MCF 10A (cell line): ENCODE results near the gene SCRG1. TPM values are rescaled to one million over a fixed set of nuclear protein-coding genes. Genes with fewer than 3 reads are reported as not detected.

Source experiments
- BruUV-seq: library from RNA; stranded (reverse); fragments of 400-500 nt; replicated peaks from 2 replicates; lab custom pipeline; 2021; lab: Mats Ljungman, UMichigan
- CTCF ChIA-PET: fragments of 300-600 bp; sonication (Branson Sonifier 250); formaldehyde crosslinking; extraction: SDS; loops from one replicate; lab custom pipeline; 2021; ENCODE audit warnings: antibody characterized with exemption, inconsistent platforms; lab: Yijun Ruan, JAX
- POLR2A ChIA-PET: fragments of 300-600, 350-650 bp; sonication (Branson Sonifier 250); formaldehyde crosslinking; extraction: SDS; loops from one replicate; lab custom pipeline; 2020; ENCODE audit warnings: antibody characterized with exemption, inconsistent platforms; lab: Yijun Ruan, JAX
- DNase-seq: peaks from one replicate; pipeline ENCODE4 v3.0.0-alpha.2; 2018; ENCODE audit not compliant: unreplicated experiment
- H3K27ac Mint-ChIP-seq: one replicate; pipeline ENCODE4 v1.8.0; 2022; ENCODE audit warnings: mild to moderate bottlenecking, low read depth, mixed read lengths; ENCODE audit not compliant: unreplicated experiment
- H3K27me3 Mint-ChIP-seq: one replicate; pipeline ENCODE4 v1.8.0; 2022; ENCODE audit warnings: mixed read lengths; ENCODE audit not compliant: insufficient read depth, unreplicated experiment
- H3K36me3 Mint-ChIP-seq: one replicate; pipeline ENCODE4 v1.8.0; 2022; ENCODE audit warnings: mild to moderate bottlenecking, moderate library complexity, mixed read lengths; ENCODE audit not compliant: insufficient read depth, unreplicated experiment
- H3K4me1 Mint-ChIP-seq: one replicate; pipeline ENCODE4 v1.8.0; 2022; ENCODE audit warnings: mixed read lengths; ENCODE audit not compliant: insufficient read depth, unreplicated experiment
- H3K4me3 Mint-ChIP-seq: one replicate; pipeline ENCODE4 v1.8.0; 2022; ENCODE audit warnings: mild to moderate bottlenecking, moderate library complexity, mixed read lengths; ENCODE audit not compliant: unreplicated experiment
- H3K9me3 Mint-ChIP-seq: one replicate; pipeline ENCODE4 v1.8.0; 2022; ENCODE audit warnings: mixed read lengths; ENCODE audit not compliant: unreplicated experiment
- intact Hi-C: fragments of 100-400 bp; cut with micrococcal nuclease; formaldehyde crosslinking; loops from 2 replicates; pipeline ENCODE4 v1.14.1; 2022
- total RNA-seq: library from RNA; stranded (reverse); gene quantifications from 2 replicates; pipeline ENCODE4 v1.2.3, GENCODE V29; 2022
- TF ChIP-seq, protein P1 (sequence below): fragments of 200-600 bp; IDR thresholded peaks from one replicate; pipeline ENCODE4 v1.8.0; 2022; ENCODE audit warnings: antibody characterized with exemption, mild to moderate bottlenecking; ENCODE audit not compliant: unreplicated experiment

The SCRG1 gene
- total RNA-seq, 1 experiment from 2014 or later: not detected

DNA sequence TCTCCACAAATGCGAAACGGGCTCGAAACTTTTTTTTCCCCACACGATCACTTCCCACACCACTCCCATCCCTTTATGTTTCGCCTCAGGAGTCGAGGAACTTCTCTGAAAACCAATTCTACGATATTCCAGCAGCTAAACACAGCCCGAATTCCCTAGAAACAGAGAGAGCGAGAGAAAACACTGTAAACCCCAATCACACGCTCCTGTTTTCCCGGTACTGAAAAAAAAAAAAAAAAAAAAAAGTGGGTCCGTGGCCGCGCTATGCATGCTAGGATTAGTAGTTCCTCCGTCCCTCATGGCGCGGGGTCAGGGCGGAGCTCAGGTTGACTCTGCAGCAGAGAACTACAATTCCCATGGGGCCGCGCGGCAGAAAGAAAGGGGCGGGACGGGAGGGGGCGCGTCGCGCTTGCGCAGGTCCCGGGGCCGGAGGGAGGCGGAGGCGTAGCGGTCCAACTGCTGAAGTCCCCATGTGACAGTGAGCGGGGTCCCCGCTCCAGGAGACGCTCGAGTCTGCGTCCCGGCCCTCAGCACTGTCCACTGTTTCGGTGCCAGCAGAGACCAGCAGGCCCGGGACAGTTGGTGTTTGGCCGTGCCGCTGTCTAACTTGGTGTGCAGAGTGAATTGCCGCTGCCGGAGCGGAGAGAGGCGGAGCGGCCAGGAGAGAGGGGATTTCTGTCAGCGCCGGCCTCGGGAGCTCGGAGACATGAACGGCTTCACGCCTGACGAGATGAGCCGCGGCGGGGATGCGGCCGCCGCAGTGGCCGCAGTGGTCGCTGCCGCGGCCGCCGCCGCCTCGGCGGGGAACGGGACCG, 28.2 kb downstream of the SCRG1 start, which contains the start of gene SAP30:
TSS of gene SAP30 (plus strand) at position 478 of the 815 bp plus-strand sequence. CDS start at position 707, 229 bp downstream.
- Mint-ChIP-seq H3K9me3 (no peaks in the 10 kb centered on the region), H3K27me3 (no peaks in the 10 kb centered on the region), H3K4me1 (peaks cover 20% of the 10 kb centered on the region), H3K36me3 (peaks cover 12% of the 10 kb centered on the region), H3K27ac (peak within 1 kb of the TSS; percentile 96), H3K4me3 (peak within 1 kb of the TSS; percentile 96)
- ChIA-PET CTCF (interaction anchor here (0.6 to 6.5 kb wide), 6 partner anchors 38 to 698 kb away, joined by 3 to 63 read pairs (median 6); partner anchors contain the start of gene HMGB2), POLR2A (interaction anchor here (0.6 to 13.1 kb wide), 20 partner anchors 7 to 1189 kb away, joined by 3 to 824 read pairs (median 6); partner anchors contain the start of genes GALNT7 and HMGB2)
- DNase-seq: peak; percentile 98
- intact Hi-C loops: no loop called here
- TF ChIP-seq, protein P1, sequence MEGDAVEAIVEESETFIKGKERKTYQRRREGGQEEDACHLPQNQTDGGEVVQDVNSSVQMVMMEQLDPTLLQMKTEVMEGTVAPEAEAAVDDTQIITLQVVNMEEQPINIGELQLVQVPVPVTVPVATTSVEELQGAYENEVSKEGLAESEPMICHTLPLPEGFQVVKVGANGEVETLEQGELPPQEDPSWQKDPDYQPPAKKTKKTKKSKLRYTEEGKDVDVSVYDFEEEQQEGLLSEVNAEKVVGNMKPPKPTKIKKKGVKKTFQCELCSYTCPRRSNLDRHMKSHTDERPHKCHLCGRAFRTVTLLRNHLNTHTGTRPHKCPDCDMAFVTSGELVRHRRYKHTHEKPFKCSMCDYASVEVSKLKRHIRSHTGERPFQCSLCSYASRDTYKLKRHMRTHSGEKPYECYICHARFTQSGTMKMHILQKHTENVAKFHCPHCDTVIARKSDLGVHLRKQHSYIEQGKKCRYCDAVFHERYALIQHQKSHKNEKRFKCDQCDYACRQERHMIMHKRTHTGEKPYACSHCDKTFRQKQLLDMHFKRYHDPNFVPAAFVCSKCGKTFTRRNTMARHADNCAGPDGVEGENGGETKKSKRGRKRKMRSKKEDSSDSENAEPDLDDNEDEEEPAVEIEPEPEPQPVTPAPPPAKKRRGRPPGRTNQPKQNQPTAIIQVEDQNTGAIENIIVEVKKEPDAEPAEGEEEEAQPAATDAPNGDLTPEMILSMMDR: no peak
- BruUV-seq: TSS peak; percentile 16

DNA sequence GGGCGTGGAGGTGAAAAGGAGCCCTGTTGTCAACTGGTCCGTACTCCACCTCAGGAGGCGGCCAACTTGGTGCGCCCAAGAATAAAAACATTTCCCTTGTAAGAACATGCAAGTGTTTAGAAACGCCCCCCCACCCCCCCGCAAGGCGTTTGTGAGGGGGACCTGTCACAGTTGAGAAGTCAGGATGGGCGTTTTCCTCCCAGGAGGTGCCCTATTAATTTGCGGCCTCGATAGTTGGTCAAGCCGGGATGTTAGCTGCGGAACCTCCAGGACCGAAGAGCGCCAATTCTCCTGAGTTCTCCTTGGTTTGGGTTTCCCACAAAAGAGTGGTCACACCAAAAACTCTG, 28.8 kb downstream of the SCRG1 start:
- CTCF ChIA-PET: interaction anchor here (0.7 to 6.5 kb wide), 6 partner anchors 37 to 357 kb away, joined by 3 to 63 read pairs (median 6); partner anchors contain the start of gene HMGB2
- Mint-ChIP-seq H3K27ac (peak overlapping the region; percentile 96), H3K9me3 (no peaks in the 10 kb centered on the region), H3K4me1 (peaks cover 20% of the 10 kb centered on the region), H3K27me3 (no peaks in the 10 kb centered on the region), H3K36me3 (peaks cover 12% of the 10 kb centered on the region), H3K4me3 (peak overlapping the region; percentile 96)
- TF ChIP-seq, protein P1: no peak
- intact Hi-C loops: no loop called here
- POLR2A ChIA-PET: interaction anchor here (0.7 to 13.1 kb wide), 20 partner anchors 8 to 912 kb away, joined by 3 to 824 read pairs (median 6); partner anchors contain the start of genes GALNT7 and HMGB2
- no peak for DNase-seq
- no TSS peak for BruUV-seq

DNA sequence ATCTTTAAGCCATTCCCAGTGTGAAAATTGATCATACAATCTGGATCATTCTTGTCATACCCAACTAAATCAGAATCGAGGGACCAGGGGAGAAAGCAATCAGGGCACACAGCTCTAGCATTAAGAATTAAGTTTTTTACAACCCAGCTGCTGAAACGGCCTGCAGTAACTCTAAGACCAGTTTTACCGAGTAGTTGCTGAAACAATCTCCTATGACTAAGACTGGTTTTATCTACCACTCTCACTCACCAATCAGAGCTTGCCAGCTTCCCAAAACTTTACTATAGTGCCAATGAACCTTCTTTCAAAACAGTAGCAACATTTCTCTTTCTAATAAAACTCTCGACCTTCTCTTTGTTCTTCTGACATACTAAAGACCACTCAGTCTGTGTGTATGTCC, 31.0 kb downstream of the SCRG1 start:
- Mint-ChIP-seq H3K36me3 (peaks cover 7% of the 10 kb centered on the region), H3K27me3 (no peaks in the 10 kb centered on the region), H3K9me3 (no peaks in the 10 kb centered on the region), H3K4me1 (peaks cover 14% of the 10 kb centered on the region), H3K4me3 (peak overlapping the region; percentile 96), H3K27ac (peak overlapping the region; percentile 96)
- DNase-seq: peak; percentile 57
- BruUV-seq: no TSS peak
- intact Hi-C loops: no loop called here
- ChIA-PET POLR2A (interaction anchor here (1.1 to 13.1 kb wide), 7 partner anchors 10 to 916 kb away, joined by 5 to 824 read pairs (median 7); partner anchors contain the start of genes CEP44, FBXO8 and HMGB2), CTCF (interaction anchor here (1.1 to 6.5 kb wide), 2 partner anchors 10 to 35 kb away, joined by 4 to 63 read pairs; partner anchors contain the start of gene HMGB2)
- TF ChIP-seq, protein P1: no peak

DNA sequence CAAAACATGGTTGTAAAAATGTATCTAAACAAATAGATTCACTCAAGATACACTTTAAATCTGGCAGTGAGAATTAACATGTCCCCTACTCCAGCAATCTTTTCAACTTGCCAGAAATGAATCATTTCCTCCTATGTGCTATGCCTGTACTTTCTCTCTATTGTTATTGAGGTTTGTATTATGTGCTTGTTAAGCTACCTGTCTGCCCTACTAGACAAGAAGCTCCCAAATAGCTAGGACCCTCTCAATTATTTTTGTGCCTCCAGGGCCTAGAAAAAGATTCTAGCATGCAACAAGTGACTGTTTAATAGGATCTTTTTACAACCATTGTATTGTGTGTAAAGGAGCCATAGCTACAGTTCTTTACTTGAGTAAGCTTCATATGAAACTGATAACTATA, 31.6 kb downstream of the SCRG1 start:
- ChIA-PET POLR2A (interaction anchor here (1.1 to 13.1 kb wide), 6 partner anchors 11 to 917 kb away, joined by 5 to 824 read pairs (median 16); partner anchors contain the start of genes CEP44, FBXO8 and HMGB2), CTCF (interaction anchor here (1.1 to 6.5 kb wide), 2 partner anchors 10 to 34 kb away, joined by 4 to 63 read pairs; partner anchors contain the start of gene HMGB2)
- H3K4me3 Mint-ChIP-seq: peak overlapping the region; percentile 96
- no peaks in the 10 kb centered on the region for H3K9me3 Mint-ChIP-seq
- no peaks in the 10 kb centered on the region for H3K27me3 Mint-ChIP-seq
- H3K4me1 Mint-ChIP-seq: peaks cover 14% of the 10 kb centered on the region
- intact Hi-C loops: no loop called here
- H3K36me3 Mint-ChIP-seq: peaks cover 12% of the 10 kb centered on the region
- TF ChIP-seq, protein P1: no peak
- DNase-seq: peak; percentile 47
- BruUV-seq: no TSS peak
- peak overlapping the region; percentile 71 for H3K27ac Mint-ChIP-seq
